GM18870 (cell line): ENCODE results near the gene KLHL35.

ENCODE experiments used
- ATAC-seq: cut with Tn5 transposase; IDR thresholded peaks from one replicate; pipeline ENCODE4 v1.9.1; 2021; ENCODE audit warnings: moderate library complexity; ENCODE audit not compliant: unreplicated experiment

The KLHL35 gene

DNA sequence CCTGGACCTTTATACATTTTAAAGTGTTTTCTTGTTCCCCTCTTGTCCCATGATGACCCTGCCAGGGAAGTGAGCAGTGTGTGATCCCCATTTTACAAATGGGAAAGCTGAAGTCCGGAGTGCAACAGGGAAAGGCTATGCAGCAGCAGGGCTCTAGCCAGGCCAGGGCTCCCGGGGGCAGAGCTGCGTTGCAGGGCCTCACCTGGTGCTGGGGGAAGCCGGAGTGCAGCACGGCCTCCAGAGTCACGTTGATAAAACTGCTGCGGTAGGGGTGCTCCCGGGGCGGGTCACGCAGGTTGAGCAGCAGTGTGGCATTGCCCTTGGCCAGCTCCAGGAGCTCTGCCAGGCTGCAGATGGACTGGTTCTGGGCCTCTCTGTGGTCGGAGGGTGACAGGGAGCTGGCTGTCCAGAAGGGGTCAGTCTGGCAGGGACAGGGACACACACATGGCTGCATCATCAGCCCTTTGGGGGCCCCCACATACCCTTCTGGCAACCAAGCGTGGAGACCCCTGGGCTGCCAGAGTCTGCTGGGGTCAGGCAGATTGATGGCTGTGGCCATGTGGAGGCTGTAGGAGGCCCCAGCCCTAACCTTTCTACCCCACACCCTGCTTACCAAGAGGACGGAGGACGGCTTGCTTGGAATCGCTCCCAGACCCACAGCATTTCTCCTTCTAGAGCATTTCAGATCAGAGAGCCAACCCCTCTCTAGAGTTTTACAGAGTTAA is 9.3 kb upstream of the KLHL35 start:
- ATAC-seq, result no peak

DNA sequence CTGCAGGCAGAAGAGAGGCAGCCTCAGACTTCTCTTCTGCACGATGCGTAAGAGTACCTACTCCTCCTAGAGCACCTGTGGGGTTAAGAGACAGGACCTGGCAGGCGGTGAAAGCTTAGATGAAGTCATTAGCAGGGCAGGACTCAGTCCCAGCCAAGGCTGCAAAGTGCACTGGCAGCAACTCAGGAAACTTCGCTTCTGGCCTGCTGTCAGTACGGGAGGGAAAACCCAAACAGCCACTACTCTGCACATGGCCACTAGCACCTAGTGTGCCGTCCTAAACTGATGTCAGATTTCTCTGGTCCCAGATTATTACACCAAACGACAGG is 8.8 kb upstream of the KLHL35 start:
- no peak for ATAC-seq

DNA sequence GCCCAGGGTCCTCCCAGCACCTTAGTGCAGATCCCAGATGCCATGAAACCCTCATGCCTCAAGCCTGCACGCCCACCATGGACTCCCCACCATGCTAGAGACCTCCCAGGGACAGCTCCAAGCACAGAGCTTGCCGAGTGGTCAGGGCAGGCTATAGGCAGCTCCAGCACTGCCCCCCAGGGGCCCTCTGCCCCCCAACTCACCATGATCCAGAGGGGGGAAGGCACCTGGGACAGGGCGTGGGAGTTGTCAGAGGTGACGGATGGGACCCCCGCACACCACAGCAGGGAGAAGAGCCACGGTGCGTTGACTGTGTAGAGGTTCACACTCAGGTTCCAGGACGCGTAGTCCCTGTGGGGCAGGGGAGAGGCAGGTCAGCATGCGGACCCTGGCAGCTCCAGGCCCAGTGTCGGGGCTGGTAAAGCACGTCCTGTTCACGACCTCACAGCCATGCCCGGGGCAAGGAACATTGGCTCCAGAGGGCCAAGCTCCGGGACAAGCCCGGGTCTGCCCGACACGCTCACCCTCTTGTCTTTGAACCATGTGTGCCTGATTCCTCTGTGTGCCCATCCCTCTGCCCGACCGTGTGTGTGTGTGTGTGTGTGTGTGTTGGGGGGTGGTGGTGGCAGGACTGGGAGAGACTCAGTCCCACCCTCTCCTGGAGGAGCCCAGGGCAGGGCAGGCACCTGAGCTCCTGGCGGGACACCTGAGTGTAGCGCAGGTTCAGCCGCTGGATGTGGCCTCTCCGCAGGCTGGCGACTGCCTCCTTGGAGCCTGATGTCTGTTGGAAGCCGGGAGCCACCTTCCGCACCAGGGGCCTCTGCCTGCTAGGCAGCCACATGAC is 8.2 kb upstream of the KLHL35 start:
- no peak for ATAC-seq

DNA sequence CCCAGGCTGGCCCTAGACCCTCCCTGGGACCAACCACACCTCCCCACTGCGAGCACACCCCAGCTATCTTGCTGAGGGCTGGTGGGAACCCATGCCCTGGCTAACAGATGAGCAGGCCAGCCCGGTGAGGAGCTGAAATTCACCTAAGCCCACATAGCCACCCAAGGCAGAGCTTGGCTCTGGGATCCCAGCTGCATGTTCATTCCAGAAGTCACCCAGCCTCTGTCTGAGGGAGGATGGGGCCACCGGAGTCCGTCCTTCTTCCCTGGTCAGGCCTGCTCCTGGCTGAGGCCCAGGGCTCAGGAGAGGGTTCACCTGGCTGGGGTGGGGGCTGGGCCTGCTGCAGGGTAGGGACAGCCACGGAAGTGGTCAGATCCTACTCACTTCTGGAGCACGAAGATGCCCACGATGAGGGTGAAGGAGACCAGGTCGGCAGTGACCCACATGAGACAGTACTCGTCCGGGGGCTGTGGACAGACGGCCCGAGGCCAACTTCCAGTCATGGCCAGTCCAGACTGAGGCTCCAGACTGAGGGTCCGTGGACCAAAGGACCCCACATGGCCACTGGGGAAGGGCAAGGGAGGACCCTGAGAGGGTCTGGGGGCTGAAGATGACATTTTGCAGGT is 6.6 kb upstream of the KLHL35 start:
- ATAC-seq, result no peak

DNA sequence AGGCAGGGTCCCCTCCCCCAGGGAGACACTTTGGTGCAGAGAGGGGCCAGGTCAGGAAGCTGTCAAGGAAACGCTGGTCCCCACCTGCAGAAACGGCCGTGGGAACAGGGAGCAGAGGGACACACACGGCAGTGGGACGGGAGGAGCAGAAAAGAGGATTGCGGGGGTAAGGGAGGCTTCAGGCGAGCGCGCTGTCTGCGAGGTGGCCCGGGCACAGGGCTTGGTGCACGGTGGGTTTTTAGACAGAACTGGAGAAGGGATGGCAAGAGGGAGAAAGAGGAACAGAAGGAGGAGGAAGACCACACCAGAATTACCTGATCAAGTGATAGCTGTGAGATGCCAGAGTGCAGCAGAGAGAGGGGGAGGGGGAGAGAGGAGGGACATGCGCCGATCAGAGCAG is 6.0 kb upstream of the KLHL35 start:
- ATAC-seq, result no peak

DNA sequence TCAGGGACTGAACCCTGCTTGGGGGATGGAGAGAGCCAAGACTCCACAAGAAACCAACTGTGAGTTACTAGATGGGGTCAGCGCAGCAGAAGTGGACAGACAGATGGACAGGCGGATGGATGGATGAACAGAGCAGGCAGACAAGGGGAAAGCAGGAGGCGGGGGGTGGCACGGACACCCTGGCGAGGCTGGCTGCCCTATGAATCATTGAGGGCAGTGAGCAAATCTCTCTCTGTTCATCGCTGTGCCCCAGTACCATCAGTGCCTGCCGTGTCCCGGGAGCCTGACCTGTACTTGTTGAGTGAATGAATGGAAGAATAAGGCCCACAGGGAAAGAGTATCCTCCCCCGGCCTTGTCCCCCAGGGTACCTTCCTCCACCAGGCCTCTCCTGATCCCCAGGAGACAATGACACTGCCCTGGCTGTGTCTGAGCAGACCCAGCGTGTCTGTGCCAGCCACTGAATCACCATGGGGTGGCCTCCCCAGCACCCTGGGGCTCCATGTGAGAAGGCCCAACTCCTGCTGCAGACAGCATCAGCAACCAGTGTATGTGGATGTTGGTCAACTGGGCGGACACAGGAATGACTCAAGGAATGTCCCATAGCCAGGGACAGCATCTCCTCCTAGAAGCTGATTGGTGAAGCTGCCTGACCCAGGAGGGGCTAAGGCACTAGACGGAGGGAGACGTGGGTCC is 5.1 kb upstream of the KLHL35 start:
- ATAC-seq, result no peak

DNA sequence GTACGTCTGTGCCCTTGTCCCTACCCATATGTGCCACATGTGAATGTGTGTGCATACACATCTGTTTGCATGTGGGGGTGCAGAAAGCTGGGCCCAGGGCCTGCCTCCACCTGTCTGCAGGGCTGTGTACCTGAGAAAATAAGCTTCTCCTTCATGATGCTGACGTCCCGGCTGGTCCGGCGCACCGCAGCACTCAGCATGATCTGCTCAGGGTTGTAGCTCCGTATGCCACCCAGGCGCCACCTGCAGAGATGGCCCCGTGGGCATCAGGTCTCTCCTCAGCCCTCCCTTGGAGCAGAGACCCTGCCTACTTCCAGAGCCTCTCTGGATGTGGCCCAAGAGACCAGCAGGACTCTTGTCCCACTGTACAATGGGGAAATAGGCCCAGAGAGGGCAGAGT is 3.8 kb upstream of the KLHL35 start:
- no peak for ATAC-seq

DNA sequence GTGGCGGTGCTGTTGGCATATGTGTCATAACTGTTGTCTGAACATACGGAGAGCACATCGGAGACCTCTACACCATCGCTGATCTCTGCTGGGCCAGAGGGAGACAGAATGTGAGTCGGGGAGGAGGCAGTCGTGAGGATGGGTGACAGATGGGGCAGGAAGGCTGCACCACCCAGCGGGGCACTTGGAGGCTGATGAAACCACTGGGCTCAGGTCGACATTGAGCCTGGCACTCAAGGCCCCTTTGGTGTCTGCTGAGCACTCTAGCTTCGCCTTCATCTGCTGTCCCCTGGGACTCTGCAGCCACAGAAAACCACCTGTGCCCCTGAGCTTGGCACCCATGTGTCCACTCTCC is 2.5 kb upstream of the KLHL35 start:
- ATAC-seq, result no peak

DNA sequence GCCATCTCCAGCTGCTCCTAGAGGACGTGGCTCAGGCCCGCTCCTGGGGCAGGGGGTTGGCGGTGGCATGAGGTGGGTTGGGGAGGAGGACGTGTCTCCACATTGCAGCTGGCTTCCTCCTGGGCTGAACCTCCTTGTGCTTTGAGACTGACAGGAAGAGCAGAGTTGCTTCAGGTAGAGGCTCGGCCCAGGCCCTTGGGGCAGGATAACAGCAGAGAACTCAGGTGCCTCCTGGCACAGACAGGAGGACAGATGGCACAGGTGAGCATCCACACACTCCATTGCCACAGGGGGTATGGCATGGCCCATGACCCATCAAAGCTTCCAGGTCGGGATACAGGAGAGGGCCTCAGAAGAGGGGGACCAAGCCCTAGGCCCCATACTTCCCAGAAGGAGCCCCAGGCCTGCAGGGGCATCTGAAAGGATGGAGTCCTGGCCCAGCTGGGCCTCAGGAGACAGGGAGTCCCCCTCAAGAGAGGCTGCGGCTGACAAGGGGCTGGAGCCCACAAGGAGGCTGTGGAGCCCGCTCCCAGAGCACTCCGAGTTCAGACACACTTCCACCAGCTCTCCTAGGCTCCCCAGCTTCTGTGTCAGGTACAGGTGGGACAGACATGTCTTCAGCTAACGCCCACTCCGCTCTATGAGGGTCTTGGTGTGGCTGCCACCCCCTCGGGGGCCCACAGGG is 2.0 kb upstream of the KLHL35 start:
- ATAC-seq, result no peak

DNA sequence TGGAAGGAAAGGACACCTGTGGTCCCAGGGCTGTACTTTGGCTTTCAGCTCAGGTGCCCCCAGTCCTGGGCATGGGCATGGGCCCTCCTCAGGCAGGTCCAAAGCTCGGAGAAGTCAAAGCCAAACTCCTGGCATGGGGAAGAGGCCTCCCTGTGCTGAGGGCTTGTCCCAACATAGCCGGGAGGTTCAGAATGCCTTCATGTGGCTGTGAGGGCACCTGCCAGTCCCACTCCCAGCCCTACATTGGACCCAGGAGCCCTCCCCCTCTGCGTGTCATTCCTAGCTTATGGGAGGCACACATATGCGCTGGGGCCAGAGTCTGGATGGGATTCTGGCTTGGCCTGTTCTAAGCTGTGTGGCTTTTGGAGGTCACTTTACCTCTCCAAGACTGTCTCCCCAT is 1.0 kb upstream of the KLHL35 start:
- no peak for ATAC-seq

DNA sequence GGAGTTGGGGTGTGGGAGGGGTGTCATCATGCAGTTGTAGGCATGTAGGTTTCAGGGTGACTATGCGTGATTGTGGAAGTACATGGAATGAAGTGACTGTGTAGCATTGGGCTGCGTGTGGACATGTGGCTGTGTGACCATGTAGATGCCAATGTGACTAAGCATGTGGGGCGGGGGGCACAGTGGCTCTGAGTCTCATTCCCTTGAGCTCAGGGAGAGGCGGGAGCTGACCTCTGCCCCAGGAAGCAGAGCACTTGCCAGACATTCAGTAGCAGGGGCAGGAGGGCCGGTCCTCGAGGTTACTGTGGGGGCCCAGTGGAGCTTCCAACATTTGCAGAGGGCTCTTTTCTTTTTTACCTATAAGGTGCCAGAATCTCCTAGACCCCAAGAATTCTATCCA is 440 bp upstream of the KLHL35 start:
- ATAC-seq, result no peak

DNA sequence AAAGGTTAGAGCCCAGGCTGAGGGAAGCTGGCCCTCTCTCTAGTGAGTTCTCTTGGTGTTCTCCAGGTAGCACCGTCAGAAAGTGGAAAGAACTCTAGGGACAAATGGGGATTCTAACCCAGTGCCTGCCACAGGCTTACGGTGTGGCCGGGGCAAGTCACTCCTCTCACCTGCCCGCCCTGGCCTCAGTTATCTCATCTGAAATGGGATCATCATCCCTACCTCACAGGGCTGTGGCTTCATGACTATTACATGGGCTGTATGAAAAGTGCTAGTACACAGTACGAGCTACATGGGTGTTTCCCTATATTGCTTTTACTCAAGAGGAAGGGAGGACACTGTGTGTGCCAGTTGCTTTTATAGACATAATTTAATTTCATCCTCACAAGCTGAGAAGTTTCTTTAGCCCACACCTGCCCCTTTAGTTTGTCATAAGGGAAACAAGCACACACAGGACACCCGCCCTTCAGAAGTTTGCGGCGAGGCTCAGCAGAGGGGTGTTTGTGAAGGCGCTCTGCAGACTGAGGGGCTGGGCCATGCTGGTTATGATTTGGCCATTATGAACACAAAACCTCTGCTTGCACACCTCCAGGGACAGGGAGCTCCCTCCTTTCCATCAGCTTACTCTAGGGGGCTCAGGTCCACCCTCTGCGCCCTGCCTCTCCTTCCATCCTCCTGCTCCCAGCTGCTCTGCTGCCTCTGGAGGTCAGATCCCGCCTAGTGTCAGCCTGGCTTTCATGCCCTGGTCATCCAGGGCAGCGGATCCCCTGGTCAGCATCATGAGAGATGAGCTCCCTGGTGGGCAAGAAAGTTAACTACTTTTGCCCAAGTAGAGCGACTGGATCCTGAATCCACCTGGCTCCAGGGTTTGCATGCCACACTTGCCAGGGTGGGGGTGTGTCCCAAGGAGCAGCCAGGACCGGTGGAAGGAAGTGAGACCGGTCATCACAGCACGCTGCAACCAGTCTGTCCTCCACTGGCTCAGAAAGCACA is 1.2 kb downstream of the KLHL35 start:
- no peak for ATAC-seq

DNA sequence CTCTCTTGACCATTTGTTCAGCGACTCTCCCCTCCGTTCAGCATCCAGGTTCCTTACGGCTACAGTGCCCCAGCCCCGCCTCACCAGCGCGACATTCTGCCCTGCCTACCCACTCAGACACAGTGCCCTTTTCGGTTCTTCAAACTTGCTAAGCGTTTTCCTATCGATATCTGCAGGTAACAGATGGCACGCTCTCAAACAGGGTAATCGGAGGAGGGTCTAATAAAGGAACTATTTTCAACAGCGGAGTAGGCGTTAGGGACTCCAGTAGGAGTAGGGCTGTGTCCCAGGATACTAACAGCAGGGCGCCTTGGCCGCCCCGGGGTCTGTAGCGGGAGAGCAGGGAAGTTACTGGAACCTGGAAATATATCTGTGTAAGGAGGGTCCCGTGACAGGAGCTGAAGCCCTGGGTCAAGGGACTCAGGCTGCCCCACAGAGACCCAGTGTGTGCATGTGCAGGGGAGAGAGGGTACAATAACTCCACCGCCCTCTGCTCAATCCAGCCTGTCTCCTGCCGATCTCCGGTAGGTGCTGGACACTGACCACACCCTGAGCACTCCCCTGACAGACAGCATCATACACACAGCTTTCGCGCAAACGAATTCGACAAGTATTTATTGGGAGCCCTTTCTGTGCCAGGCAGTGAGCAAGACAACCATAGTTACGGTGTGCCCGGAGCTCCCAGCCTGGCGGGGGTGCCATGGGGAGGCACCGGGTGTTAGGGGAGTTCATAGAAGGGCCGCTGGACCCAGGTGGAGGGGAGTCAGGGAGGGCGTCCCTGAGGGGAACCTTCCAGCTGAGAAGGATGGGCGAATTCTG is 2.1 kb downstream of the KLHL35 start:
- no peak for ATAC-seq

DNA sequence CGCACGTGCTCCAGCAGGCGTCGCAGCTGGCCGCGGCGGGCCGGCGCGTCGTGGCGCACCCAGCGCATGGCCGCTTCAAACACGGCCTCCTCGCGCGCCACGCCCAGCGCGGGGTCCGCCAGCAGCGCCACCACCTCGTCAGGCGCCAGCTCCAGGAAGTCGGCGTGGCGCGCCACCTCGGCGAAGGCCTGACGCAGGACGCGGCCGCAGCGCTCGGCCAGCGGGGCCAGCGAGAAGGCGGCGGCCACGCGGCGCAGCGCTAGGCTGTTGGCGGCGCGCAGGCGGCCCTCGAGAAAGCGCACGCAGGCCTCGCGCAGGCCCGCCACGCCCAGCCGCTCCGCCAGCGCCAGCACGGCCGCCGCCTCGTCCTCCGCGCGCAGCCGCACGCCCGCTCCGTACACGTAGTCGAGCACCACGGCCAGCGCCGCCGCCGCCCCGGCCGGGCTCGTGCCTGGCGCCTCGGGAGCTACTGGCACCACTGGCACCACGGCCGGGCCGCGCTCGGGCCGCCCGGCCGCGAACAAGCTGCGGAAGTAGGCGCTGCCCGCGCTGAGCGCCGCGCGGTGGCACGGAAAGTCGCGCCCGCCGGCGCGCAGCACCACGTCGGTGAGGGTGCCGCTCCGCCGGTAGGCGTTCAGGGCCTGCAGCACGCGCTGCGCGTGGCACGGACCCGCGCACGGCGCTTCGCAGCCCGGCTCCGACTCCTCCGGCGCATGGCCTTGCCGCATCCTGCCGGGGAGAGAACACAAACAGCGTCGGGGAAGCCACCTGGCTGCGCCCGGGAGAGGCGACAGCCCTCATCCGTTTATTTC is 2.9 kb downstream of the KLHL35 start:
- ATAC-seq, result no peak

DNA sequence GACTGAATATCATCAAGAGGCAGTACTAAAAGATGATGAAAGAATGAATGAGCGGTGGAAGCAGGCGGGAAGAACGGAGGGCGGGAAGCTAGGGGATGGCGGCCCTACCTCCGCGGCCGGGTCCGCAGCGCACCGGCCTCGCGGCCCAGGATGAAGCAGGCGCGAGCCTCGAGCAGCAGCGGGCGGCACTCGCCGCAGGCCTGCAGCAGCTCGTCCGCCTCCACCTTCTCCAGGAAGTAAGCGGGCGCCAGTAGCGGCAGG is 3.4 kb downstream of the KLHL35 start:
- no peak for ATAC-seq

DNA sequence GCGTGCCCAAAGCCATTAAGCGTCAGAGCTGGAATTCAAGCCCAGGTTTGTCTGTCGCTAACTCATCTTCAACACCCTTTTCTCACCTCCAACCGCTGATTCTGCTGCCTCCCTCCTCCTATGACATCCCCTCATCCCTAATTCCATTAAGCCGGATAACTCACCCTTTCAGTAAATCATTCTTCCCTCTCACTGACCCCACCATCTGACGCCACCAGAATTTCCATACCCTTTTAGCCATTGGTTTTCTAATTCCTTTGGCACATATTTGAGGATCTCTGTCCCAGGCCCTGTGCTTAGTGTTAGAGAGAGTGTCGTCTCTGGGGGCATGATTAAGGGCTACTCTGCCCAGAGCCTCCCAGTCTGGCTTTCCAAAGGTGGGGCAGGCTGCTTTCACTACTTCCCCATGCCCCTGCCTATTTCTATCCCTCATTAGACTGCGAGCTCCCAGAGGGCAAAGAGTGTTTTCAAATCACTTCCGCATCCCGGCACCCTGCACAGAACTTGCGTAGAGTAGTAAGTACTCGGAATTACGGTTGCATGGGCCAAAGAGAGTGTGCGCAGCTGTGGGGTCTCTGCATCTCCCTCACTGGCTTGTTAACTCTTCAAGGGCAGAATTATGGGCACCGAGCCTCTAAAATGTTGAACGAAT is 3.9 kb downstream of the KLHL35 start:
- no peak for ATAC-seq

DNA sequence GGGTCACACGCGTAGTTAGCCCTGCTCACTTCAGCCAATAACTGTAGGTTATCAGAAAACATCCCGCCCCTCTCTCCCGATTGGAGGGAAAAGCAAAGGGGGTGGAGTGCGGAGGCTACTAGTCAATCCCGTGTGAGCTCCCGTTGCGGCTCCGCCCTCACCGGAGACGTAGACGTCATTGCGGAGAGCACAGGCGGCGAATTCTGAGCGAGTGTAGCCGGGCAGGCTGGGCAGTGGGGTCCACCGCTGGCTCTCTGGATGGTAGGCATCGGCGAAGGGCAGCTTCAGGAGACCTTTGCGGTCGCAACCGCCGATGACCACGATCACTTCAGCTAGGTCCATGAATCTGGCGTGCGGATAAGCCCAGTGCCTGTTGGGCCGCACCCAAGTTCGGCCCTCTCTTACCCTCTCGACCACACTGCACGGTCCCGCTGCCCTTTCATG is 4.7 kb downstream of the KLHL35 start:
- peak; percentile 45 for ATAC-seq

DNA sequence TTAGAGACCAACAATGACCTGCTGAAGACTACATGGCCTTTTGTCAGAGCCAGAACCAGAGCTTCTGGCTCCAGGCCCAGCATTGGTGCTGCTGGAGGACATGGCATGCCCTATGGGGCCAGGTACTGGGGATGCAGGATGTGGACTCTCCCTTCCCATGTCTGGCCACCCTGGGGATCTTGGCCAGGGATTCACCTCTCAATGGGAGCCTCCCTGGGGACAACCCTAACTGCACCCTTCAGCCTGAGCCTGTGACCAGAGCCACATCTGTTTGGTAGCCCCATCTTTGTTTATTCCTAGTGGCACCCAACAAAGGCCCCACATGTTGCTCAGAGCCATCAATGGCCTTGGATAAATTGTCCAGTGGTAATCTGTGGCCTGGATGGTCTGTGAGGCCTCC is 5.8 kb downstream of the KLHL35 start:
- no peak for ATAC-seq
